Activated T-cell treated with anti-CD3 and anti-CD28 coated beads, Interleukin-2, amount 50 U/mL, for 4 hours (primary cell): ENCODE measurements around the gene PRSS36. TPM values are rescaled to one million over a fixed set of nuclear protein-coding genes. Genes with fewer than 3 reads are reported as not detected.
A peak's percentile ranks its signal among the peaks of the same experiment; 100 is the strongest.
"Not testable (repeated sequence)": the region's sequence is repeated elsewhere in the genome, so short reads cannot be mapped to it uniquely, and the experiment has no call there.

Experiments used
- ATAC-seq, 2 donors: fragments of 200-7000 bp; cut with Tn5 transposase; one replicate each; pipeline ENCODE4 v1.10.0; 2021
- DNase-seq: peaks from one replicate; pipeline ENCODE4 v3.0.0-alpha.2; 2020
- H3K27me3 Mint-ChIP-seq: one replicate; pipeline ENCODE4 v1.8.0; 2021; ENCODE audit warnings: low read depth, mixed read lengths
- H3K36me3 Mint-ChIP-seq: one replicate; pipeline ENCODE4 v1.8.0; 2022; ENCODE audit warnings: mixed read lengths; ENCODE audit not compliant: insufficient read depth
- H3K4me1 Mint-ChIP-seq: one replicate; pipeline ENCODE4 v1.8.0; 2021; ENCODE audit warnings: low read depth, mixed read lengths
- H3K4me3 Mint-ChIP-seq: one replicate; pipeline ENCODE4 v1.8.0; 2021; ENCODE audit warnings: mild to moderate bottlenecking, moderate library complexity, mixed read lengths
- H3K9me3 Mint-ChIP-seq: one replicate; pipeline ENCODE4 v1.8.0; 2021; ENCODE audit warnings: mixed read lengths
- total RNA-seq, 3 donors: library from RNA; stranded (reverse); gene quantifications; one replicate each; pipeline ENCODE4 v1.2.1, GENCODE V29; 2021

Gene PRSS36
- total RNA-seq, 3 donors from 2014 or later = 0.40 to 0.78 TPM; not detected in 1

DNA sequence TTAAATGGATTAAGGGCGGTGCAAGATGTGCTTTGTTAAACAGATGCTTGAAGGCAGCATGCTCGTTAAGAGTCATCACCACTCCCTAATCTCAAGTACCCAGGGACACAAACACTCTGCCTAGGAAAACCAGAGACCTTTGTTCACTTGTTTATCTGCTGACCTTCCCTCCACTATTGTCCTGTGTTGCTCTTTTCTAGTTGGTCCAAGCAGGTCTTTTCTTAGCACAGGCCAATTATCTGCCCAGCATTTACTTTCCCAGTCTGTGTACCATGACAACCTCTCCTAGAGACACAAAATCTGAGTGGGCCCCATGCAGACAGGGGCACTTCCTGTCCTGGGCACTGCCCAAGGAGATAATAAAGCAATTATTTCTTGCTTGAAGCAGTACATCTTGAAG is 20.2 kb upstream of the PRSS36 start:
- not testable (repeated sequence) for H3K36me3 Mint-ChIP-seq, H3K27me3 Mint-ChIP-seq, H3K4me3 Mint-ChIP-seq, ATAC-seq, DNase-seq, H3K4me1 Mint-ChIP-seq, H3K9me3 Mint-ChIP-seq

DNA sequence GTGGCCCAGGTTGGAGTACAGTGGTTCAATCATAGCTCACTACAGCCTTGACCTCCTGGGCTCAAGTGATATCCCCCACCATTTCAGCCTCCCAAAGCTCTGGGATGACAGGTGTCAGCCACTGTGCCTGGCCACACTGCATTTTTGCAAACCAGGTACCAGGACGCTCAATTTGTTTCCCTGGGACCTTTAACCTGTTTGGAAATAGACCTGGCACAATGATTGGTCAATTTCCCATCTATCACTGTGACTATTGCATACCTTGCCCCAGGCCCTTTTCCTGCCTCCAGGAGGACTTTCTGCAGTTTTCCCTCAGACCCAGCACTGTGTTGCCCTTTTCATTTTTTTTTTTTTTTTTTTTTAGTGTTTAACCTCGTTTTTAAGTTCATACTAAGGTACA is 19.0 kb upstream of the PRSS36 start:
- H3K36me3 Mint-ChIP-seq = no peaks in the 10 kb centered on the region
- no peak overlapping the region for H3K4me3 Mint-ChIP-seq
- DNase-seq (no peak), ATAC-seq (no peak)
- H3K27me3 Mint-ChIP-seq = no peaks in the 10 kb centered on the region
- no peaks in the 10 kb centered on the region for H3K9me3 Mint-ChIP-seq
- H3K4me1 Mint-ChIP-seq = no peaks in the 10 kb centered on the region

DNA sequence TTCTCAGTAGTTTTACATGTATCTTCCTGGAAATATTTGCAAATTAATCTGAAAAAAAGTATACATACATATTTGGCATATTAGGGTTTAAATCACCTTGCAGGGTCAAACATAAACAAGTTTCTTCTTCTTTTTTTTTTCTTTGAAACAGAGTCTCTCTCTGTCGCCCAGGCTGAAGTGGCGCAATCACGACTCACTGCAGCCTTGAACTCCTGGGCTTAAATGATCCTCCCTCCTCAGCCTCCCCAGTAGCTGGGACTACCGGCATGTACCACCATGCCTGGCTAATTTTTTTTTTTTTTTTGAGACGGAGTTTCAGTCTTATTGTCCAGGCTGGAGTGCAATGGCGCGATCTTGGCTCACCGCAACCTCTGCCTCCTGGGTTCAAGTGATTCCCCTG is 17.4 kb upstream of the PRSS36 start:
- DNase-seq (no peak), ATAC-seq (no peak)
- no peaks in the 10 kb centered on the region for H3K36me3 Mint-ChIP-seq
- H3K27me3 Mint-ChIP-seq = no peaks in the 10 kb centered on the region
- H3K4me1 Mint-ChIP-seq = no peaks in the 10 kb centered on the region
- H3K9me3 Mint-ChIP-seq = no peaks in the 10 kb centered on the region
- no peak overlapping the region for H3K4me3 Mint-ChIP-seq

DNA sequence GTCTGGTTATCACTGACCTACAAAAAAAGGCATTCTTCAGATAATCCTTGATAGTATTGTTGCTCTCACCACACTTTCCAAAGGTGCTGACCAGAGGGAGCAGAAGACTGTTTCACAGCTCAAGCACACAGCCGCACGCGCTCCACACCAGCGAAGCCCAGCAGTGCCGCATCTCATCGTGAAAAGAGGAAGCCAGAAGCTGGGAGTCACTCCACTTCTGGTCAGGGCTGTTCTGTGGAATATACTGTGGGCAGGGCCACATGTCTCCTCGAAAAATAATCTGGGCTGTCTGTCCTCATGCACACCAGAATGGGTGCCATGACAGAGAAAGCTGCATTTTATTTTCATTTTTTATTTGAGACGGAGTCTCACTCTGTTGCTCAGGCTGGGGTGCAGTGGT is 7.3 kb upstream of the PRSS36 start:
- Mint-ChIP-seq H3K4me3 (peak overlapping the region; percentile 35), H3K27me3 (peaks cover 2% of the 10 kb centered on the region), H3K9me3 (no peaks in the 10 kb centered on the region), H3K4me1 (peaks cover 6% of the 10 kb centered on the region), H3K36me3 (no peaks in the 10 kb centered on the region)
- ATAC-seq = peak in 1 of 2 donors; percentile 37
- DNase-seq = no peak

DNA sequence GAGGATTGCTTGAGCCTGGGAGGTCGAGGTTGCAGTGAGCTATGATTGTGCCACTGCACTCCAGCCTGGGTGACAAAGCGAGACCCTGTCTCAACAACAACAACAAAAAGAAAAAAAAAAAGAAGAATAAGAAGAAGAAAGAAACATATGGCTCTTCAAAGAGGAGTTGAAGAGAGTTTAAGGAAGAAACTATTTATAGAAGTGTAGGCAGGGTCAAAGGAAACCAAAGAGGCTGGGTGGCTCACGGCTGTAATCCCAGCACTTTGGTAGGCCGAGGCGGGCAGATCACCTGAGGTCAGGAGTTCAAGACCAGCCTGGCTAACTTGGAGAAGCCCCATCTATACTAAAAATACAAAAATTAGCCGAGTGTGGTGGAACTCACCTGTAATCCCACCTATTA is 1.1 kb upstream of the PRSS36 start:
- H3K4me3 Mint-ChIP-seq, ATAC-seq, DNase-seq, H3K9me3 Mint-ChIP-seq, H3K4me1 Mint-ChIP-seq, H3K36me3 Mint-ChIP-seq, H3K27me3 Mint-ChIP-seq: not testable (repeated sequence)

DNA sequence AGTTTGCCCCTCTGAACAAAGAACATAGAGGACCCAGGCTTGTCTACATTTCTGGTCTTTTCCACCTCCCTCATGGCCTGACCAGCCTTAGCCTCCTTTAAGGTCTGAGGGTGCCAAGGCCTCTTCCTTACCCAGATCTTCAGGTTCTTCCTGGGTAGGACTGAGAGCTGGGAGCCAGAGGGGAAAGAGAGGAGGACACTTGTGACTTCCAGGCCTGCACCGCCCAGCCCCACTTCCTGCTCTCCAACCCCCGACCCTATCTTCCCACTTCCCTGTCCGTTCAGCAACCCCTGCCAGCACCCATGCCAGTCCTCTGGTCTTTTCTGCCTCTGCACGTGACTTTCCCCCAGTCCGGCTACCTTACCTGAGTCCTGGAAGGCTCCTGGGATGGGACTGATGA is 534 bp downstream of the PRSS36 start:
- Mint-ChIP-seq H3K4me1 (peaks cover 1% of the 10 kb centered on the region), H3K4me3 (no peak overlapping the region), H3K36me3 (no peaks in the 10 kb centered on the region), H3K9me3 (no peaks in the 10 kb centered on the region), H3K27me3 (peaks cover 4% of the 10 kb centered on the region)
- DNase-seq = no peak
- ATAC-seq = no peak

DNA sequence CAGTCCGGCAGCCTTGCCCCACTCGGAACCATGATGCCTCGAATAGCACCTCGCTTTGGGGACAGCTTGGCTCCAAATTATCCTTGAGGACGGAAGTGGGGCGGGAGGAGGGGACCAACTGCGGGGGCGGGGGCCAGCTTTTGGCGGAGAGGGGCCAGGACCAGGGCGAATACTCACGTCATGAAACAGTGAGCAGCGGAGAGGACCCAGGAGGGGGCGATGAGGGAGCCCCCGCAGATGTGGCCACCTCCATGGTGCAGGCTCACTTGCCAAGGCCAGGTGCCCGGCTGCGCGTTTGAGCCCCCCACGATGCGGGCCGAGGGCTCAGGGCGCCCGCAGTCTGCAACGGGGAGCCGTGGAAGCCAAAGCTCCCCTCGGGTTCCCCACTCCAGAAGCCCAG is 970 bp downstream of the PRSS36 start:
- H3K4me1 Mint-ChIP-seq = peaks cover 1% of the 10 kb centered on the region
- H3K9me3 Mint-ChIP-seq = no peaks in the 10 kb centered on the region
- H3K36me3 Mint-ChIP-seq = no peaks in the 10 kb centered on the region
- peaks cover 4% of the 10 kb centered on the region for H3K27me3 Mint-ChIP-seq
- ATAC-seq (no peak), DNase-seq (no peak)
- H3K4me3 Mint-ChIP-seq = no peak overlapping the region

DNA sequence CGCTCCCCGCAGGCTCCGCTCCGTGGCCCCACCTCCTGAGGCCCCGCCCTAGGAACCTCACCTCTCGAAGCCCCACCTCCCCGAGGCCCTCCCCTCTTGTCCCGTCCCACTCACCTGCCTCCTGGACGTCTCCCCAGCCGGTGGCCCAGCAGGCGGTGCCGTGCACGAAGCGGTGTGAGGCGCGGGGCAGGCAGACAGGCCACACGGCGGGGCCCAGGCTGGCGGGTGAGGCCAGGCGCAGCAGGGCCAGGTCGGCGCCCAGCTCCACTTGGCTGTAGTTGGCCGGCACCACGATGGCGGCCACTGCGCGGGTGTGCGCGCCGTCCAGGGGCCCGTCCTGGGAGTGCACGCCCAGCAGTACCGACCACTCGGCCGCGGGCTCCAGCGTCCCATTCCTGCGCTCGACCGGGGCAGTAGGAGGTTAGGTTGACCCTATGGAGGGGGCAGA is 1.6 kb downstream of the PRSS36 start:
- Mint-ChIP-seq H3K4me3 (no peak overlapping the region), H3K27me3 (peaks cover 4% of the 10 kb centered on the region), H3K9me3 (no peaks in the 10 kb centered on the region), H3K4me1 (peaks cover 4% of the 10 kb centered on the region), H3K36me3 (no peaks in the 10 kb centered on the region)
- DNase-seq = no peak
- ATAC-seq = no peak

DNA sequence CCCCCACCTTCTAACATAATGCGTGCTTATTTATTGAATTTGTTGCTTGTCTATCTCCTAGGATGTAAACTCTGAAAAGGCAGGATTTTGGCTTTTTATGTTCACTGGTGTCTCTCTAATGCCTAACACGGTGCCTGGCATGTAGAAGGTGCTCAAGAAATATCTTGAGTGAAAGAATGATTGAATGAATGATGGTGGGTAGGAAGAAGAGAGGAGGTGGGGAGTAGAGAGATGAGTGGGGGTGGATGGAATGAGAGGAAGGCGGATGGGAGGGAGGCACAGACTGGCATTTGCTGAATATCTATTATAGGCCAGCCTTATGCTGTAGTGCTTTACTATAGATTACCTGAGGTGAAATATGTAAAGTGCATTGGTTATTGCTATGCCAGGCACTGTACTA is 2.3 kb downstream of the PRSS36 start:
- no peaks in the 10 kb centered on the region for H3K9me3 Mint-ChIP-seq
- peaks cover 4% of the 10 kb centered on the region for H3K27me3 Mint-ChIP-seq
- no peaks in the 10 kb centered on the region for H3K36me3 Mint-ChIP-seq
- ATAC-seq (no peak), DNase-seq (no peak)
- H3K4me3 Mint-ChIP-seq = no peak overlapping the region
- peaks cover 4% of the 10 kb centered on the region for H3K4me1 Mint-ChIP-seq

DNA sequence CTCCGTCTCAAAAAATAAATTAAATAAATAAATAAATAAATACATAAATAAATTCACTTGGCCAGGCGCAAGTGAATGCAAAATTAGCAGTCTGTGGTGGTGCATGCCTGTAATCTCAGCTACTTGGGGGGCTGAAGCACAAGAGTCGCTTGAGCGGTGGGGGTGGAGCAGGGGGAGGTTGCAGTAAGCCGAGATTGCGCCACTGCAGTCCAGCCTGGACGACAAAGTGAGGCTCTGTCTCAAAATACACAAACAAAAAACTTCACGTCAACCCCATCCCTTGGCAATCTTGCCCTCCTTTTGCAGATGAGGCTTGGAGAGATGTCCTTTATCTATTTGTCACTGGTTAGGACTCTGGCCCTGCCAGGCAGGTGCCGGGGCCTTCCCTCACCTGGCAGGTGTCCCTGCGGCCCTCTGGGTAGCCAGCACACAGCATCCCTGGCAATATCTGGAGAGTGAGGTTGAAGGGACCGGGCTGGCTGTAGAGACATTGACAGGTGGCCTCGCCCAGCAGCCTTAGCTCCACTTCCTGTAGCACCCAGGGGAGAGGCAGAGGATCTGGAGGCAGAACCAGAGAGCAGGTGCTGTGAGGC is 4.4 kb downstream of the PRSS36 start:
- no peaks in the 10 kb centered on the region for H3K36me3 Mint-ChIP-seq
- H3K9me3 Mint-ChIP-seq = no peaks in the 10 kb centered on the region
- DNase-seq (no peak), ATAC-seq (no peak)
- H3K4me3 Mint-ChIP-seq = no peak overlapping the region
- H3K27me3 Mint-ChIP-seq = peaks cover 3% of the 10 kb centered on the region
- H3K4me1 Mint-ChIP-seq = peaks cover 7% of the 10 kb centered on the region

DNA sequence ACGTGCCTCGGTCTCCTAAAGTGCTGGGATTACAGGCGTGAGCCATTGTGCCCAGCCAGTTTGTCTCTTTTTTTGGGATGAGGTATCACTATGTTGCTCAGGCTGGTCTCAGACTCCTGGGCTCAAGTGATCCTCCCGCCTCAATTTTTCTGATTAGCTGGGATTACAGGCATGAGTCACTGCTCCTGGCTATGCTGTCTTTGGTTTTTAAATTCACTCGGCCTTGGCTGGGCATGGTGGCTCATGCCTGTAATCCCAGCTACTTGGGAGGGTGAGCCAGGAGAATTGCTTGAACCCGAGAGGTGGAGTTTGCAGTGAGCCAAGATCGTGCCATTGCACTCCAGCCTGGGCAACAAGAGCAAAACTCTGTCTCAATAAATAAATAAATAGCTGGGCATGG is 5.4 kb downstream of the PRSS36 start:
- not testable (repeated sequence) for ATAC-seq, H3K36me3 Mint-ChIP-seq, H3K4me1 Mint-ChIP-seq, DNase-seq, H3K27me3 Mint-ChIP-seq, H3K9me3 Mint-ChIP-seq
- H3K4me3 Mint-ChIP-seq = peak overlapping the region; percentile 64

DNA sequence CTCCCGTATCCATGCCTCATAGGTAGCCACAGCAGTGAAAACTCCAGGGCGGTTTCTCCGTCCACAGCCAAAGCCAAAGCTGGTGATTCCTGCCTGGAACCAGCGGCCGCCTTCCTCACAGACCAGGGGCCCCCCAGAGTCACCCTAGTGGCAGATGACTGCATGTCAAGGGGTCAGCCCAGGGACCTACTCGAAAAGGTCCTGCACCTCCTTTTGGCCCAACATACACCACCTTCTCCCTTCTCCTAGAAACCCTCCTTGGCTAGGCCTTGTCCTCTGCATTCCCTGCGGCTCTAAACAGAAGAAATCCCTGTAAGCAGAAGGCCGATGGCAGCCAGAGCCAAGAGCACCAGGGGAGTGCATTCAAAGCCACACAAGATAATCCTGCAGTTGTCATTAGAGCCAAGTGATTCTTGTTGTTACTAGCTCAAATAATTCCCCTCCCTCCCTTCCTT is 6.1 kb downstream of the PRSS36 start:
- no peaks in the 10 kb centered on the region for H3K36me3 Mint-ChIP-seq
- peak overlapping the region; percentile 64 for H3K4me3 Mint-ChIP-seq
- H3K9me3 Mint-ChIP-seq = no peaks in the 10 kb centered on the region
- peaks cover 7% of the 10 kb centered on the region for H3K4me1 Mint-ChIP-seq
- no peak for DNase-seq
- no peak for ATAC-seq
- H3K27me3 Mint-ChIP-seq = peaks cover 3% of the 10 kb centered on the region

DNA sequence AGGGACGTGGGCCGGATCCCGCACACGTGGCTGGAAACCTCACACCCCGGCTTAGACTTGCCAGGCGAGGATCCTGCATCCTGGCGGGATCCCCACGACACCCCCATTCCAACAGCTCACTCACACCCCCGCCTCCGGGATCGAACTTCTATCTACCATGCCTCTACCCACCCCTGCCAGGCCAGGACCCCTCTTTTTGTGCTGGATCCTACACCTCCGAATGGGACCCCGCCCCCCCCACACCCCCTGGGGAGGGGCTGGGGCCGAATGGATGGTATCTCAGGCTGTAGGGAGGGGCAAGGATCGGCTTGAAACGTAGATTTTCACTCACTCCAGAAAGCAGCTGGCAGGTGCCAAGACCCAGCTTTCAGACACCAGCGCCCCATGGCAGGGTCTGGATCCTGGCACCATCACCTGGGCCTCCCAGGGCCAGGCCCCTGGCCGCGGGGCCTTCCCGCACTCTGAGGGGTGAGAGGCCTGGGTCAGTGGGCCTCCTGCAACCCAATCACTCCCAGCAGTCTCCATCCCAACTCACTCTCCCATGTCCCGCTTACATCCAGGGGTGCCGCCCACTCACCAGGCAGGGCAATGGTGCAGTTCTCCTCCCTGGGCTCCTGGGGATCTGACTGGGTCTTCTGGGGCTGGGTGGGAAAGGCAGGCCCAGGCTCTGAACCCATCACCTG is 6.7 kb downstream of the PRSS36 start:
- peaks cover 7% of the 10 kb centered on the region for H3K4me1 Mint-ChIP-seq
- DNase-seq = no peak
- no peaks in the 10 kb centered on the region for H3K9me3 Mint-ChIP-seq
- no peak for ATAC-seq
- H3K27me3 Mint-ChIP-seq = peaks cover 3% of the 10 kb centered on the region
- H3K36me3 Mint-ChIP-seq = no peaks in the 10 kb centered on the region
- peak overlapping the region; percentile 64 for H3K4me3 Mint-ChIP-seq

DNA sequence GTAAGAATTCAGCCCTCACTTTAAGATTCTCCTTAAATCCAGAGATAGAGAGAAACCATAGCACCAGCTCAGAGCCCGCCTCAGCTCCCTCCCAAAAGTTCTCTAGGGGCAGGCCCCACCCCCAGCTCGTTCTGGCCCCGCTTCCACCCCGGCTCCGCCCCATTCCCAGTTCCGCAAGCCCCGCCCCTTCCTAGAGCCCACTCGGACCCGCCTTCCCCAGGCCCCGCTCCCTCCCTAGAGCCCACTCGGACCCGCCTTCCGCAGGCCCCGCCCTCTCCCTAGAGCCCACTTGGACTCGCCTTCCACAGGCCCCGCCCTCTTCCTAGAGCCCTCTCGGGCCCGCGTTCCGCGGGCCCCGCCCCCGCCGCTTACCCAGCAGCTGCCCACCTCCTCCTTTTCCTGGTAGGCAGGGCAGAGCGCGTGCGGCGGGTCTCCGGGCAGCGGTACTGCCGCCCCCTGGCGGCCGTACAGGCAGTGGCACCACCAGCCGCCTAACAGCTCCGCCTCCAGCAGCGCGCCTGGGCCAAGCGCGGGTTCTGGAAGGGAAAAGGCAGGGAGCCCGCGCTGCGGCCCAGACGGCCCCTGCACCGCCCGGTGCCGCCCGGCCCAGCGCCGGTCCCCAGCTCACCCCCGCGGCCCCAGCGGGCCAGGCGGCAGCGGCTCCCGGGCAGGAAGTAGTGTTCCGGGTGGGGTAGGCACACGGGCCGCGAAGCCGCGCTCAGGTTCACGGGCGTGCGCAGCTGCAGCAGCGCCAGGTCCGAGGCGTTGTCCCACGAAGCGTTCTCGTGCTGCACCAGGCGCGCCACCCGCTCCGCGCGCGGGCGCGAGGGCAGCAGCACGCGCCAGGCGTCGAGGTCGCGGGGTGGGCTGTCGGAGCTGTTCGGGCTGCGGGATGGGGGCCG is 7.5 kb downstream of the PRSS36 start:
- ATAC-seq = peak; percentile 92 to 94
- H3K4me1 Mint-ChIP-seq = peaks cover 6% of the 10 kb centered on the region
- H3K36me3 Mint-ChIP-seq = no peaks in the 10 kb centered on the region

More for the DNA sequence above, 7.5 kb downstream of the PRSS36 start:
- H3K27me3 Mint-ChIP-seq = no peaks in the 10 kb centered on the region
- peak; percentile 97 for DNase-seq
- H3K4me3 Mint-ChIP-seq = peak overlapping the region; percentile 46
- no peaks in the 10 kb centered on the region for H3K9me3 Mint-ChIP-seq
